B cell (primary cell): ENCODE measurements around the gene SH3BP2. TPM values are rescaled to one million over a fixed set of nuclear protein-coding genes. Genes with fewer than 3 reads are reported as not detected.

Experiments used
- ATAC-seq: fragments of 200-7000 bp; cut with Tn5 transposase; one replicate; pipeline ENCODE4 v1.10.0; 2021; ENCODE audit warnings: low read depth, mild to moderate bottlenecking, moderate number of reproducible peaks, moderate library complexity
- CTCF ChIA-PET: fragments of 350-600 bp; sonication (Branson Sonifier 250); formaldehyde crosslinking; loops from one replicate; lab custom pipeline; 2021; ENCODE audit warnings: antibody characterized with exemption, inconsistent platforms; lab: Charles Lee
- POLR2A ChIA-PET: fragments of 350-600 bp; sonication (Branson Sonifier 250); formaldehyde crosslinking; loops from one replicate; lab custom pipeline; 2021; ENCODE audit warnings: antibody characterized with exemption; lab: Charles Lee
- DNase-seq: peaks from one replicate; pipeline ENCODE4 v3.0.0; 2013
- H2AFZ ChIP-seq: 2 replicates; pipeline ENCODE4 v1.6.1; 2012; ENCODE audit warnings: mild to moderate bottlenecking, low read depth, low read length; ENCODE audit not compliant: insufficient read depth, poor library complexity, severe bottlenecking
- H3K27ac ChIP-seq, 2 donors: 1 replicate in 1 of 2; 2 replicates in 1 of 2; pipeline ENCODE4 v1.5.1; 2012 to 2013; ENCODE audit warnings: low read length in 2 of 2, mild to moderate bottlenecking in 2 of 2, moderate library complexity in 1 of 2
- H3K27me3 ChIP-seq, 4 experiments: fragments of 200-600 bp in 1 of 4; sonication (generic) in 1 of 4; replicated peaks in 1 of 4; 1 replicate in 2 of 4; 2 replicates in 2 of 4; pipeline versions ENCODE4 v1.6.1 to v1.7.0; 2013 to 2016; ENCODE audit warnings: low read length in 3 of 4, mild to moderate bottlenecking in 2 of 4, mixed read lengths in 1 of 4, moderate library complexity in 1 of 4; ENCODE audit not compliant: insufficient read depth in 4 of 4, control insufficient read depth in 3 of 4; ENCODE audit errors: control extremely low read depth in 1 of 4
- H3K36me3 ChIP-seq, 2 experiments: replicated peaks in 1 of 2; 1 replicate in 1 of 2; 2 replicates in 1 of 2; pipeline versions ENCODE4 v1.6.1 to v1.7.1; 2013; ENCODE audit warnings: low read length in 1 of 2; ENCODE audit not compliant: insufficient read depth in 2 of 2, control insufficient read depth in 1 of 2; ENCODE audit errors: control extremely low read depth in 1 of 2, extremely low read depth in 1 of 2
- H3K4me1 ChIP-seq, 2 donors: fragments of 200-600 bp in 1 of 2; sonication (generic) in 1 of 2; 1 replicate in 1 of 2; 2 replicates in 1 of 2; pipeline versions ENCODE4 v1.5.1 to v1.6.1; 2013 to 2017; ENCODE audit warnings: low read length in 2 of 2; ENCODE audit not compliant: control insufficient read depth in 2 of 2, insufficient read depth in 2 of 2
- H3K4me2 ChIP-seq: replicated peaks from 2 replicates; pipeline ENCODE3; 2012; ENCODE audit warnings: mild to moderate bottlenecking, low read depth, low read length; ENCODE audit not compliant: poor library complexity, severe bottlenecking
- H3K4me3 ChIP-seq, 5 experiments: fragments of 200-600 bp in 1 of 5; sonication (generic) in 1 of 5; 1 replicate in 3 of 5; 2 replicates in 2 of 5; pipeline versions ENCODE4 v1.5.1 to v1.7.0; 2011 to 2016; ENCODE audit warnings: low read length in 4 of 5, mild to moderate bottlenecking in 4 of 5, low read depth in 2 of 5, control low read depth in 1 of 5, moderate library complexity in 1 of 5; ENCODE audit not compliant: insufficient read depth in 1 of 5; ENCODE audit errors: control extremely low read depth in 1 of 5, extremely low read depth in 1 of 5
- H3K79me2 ChIP-seq: fragments of 200-600 bp; sonication (generic); one replicate; pipeline ENCODE4 v1.6.0; 2016; ENCODE audit warnings: low read length; ENCODE audit not compliant: control insufficient read depth, insufficient read depth
- H3K9ac ChIP-seq: fragments of 200-600 bp; sonication (generic); 2 replicates; pipeline ENCODE4 v1.6.1; 2017; ENCODE audit warnings: mild to moderate bottlenecking, low read length, moderate library complexity
- H3K9me3 ChIP-seq, 3 donors: one replicate each; pipeline versions ENCODE4 v1.6.1 to v1.7.1; 2013; ENCODE audit warnings: low read length in 2 of 3; ENCODE audit not compliant: control insufficient read depth in 2 of 3, insufficient read depth in 1 of 3; ENCODE audit errors: control extremely low read depth in 1 of 3
- H4K20me1 ChIP-seq: 2 replicates; pipeline ENCODE4 v1.6.0; 2012; ENCODE audit warnings: mild to moderate bottlenecking, low read length; ENCODE audit not compliant: insufficient read depth, control insufficient read depth, poor library complexity, severe bottlenecking
- H3K27ac Mint-ChIP-seq: one replicate; pipeline ENCODE4 v1.8.0; 2021; ENCODE audit warnings: mixed read lengths
- H3K27me3 Mint-ChIP-seq: one replicate; pipeline ENCODE4 v1.8.0; 2021; ENCODE audit warnings: mixed read lengths
- H3K4me1 Mint-ChIP-seq: one replicate; pipeline ENCODE4 v1.8.0; 2021; ENCODE audit warnings: mixed read lengths
- H3K4me3 Mint-ChIP-seq: one replicate; pipeline ENCODE4 v1.8.0; 2021; ENCODE audit warnings: mixed read lengths
- H3K9me3 Mint-ChIP-seq: one replicate; pipeline ENCODE4 v1.8.0; 2022; ENCODE audit warnings: mixed read lengths; ENCODE audit not compliant: insufficient read depth
- CTCF ChIP-seq: fragments of 200-600 bp; IDR thresholded peaks from one replicate; pipeline ENCODE4 v1.8.0; 2022; ENCODE audit warnings: antibody characterized with exemption, mild to moderate bottlenecking
- EZH2 ChIP-seq: IDR thresholded peaks from 2 replicates; pipeline ENCODE4 v1.6.1; 2012; ENCODE audit warnings: borderline replicate concordance, low read depth, mild to moderate bottlenecking, moderate library complexity, low read length; ENCODE audit not compliant: insufficient read depth, poor library complexity, severe bottlenecking
- WGBS: methylation state at CpG from one replicate; pipeline ENCODE4 v1.1.5; 2013; ENCODE audit warnings: missing lambda C conversion rate; ENCODE audit not compliant: insufficient coverage; 5-methylcytosine and 5-hydroxymethylcytosine counted together
- intact Hi-C: fragments of 100-400 bp; cut with micrococcal nuclease; formaldehyde crosslinking; loops from one replicate; pipeline ENCODE4 v1.10.0; 2022
- polyA plus RNA-seq: library from polyadenylated mRNA; depleted of rRNA; stranded (reverse); fragments of >200 nt; gene quantifications from 2 replicates; pipeline ENCODE4 v1.2.3, GENCODE V29; 2012
- total RNA-seq, 2 donors: library from RNA; stranded (reverse); fragments of 120-200 nt in 1 of 2; gene quantifications; 1 replicate in 1 of 2; 2 replicates in 1 of 2; pipeline versions ENCODE4 v1.2.3 to v1.2.4, GENCODE V29; 2013 to 2022

Gene SH3BP2
- total and polyA plus RNA-seq, 2 donors (not counting 1 experiment from before 2014, with no cell fraction given): 30.8 to 219 TPM

- no peaks in the 10 kb centered on the region for H3K27me3 Mint-ChIP-seq
- WGBS: 100% methylated on average over 2 of the region's 7 CpGs
- H3K4me1 Mint-ChIP-seq: peaks cover 72% of the 10 kb centered on the region
- POLR2A ChIA-PET: interaction anchor here (0.9 to 1.2 kb wide), 5 partner anchors 9 to 17 kb away, joined by 3 to 9 read pairs (median 3); no protein-coding TSS in a partner anchor
- no peaks in the 10 kb centered on the region for H3K27me3 ChIP-seq
- no peaks in the 10 kb centered on the region for H3K36me3 ChIP-seq
- ATAC-seq: no peak
- no peak overlapping the region for H2AFZ ChIP-seq
- TF ChIP-seq CTCF (no peak), EZH2 (no peak)
- CTCF ChIA-PET: interaction anchor here (1.0 to 3.0 kb wide), 5 partner anchors 8 to 63 kb away, joined by 3 to 9 read pairs (median 3); no protein-coding TSS in a partner anchor
- H3K27ac Mint-ChIP-seq: peak overlapping the region; percentile 94
- H3K4me1 ChIP-seq: peaks cover 69 to 75% of the 10 kb centered on the region in 2 donors
- intact Hi-C loops: no loop called here
- H3K79me2 ChIP-seq: no peaks in the 10 kb centered on the region
- peak; percentile 12 for DNase-seq
- peaks cover 0 to 9% (median 2%) of the 10 kb centered on the region in 3 donors for H3K9me3 ChIP-seq
- H3K4me3 ChIP-seq: no peak overlapping the region
- peak overlapping the region; percentile 68 for H3K4me2 ChIP-seq
- H3K9me3 Mint-ChIP-seq: no peaks in the 10 kb centered on the region
- peak overlapping the region; percentile 45 for H3K9ac ChIP-seq
- peak overlapping the region; percentile 56 for H3K4me3 Mint-ChIP-seq
- H4K20me1 ChIP-seq: no peaks in the 10 kb centered on the region
- peak overlapping the region; percentile 99 for H3K27ac ChIP-seq
Measured at GRCh38 chr4:2788101-2788500, 4.8 kb upstream of the SH3BP2 start.

- Mint-ChIP-seq H3K27ac (peak overlapping the region; percentile 64), H3K9me3 (no peaks in the 10 kb centered on the region), H3K27me3 (no peaks in the 10 kb centered on the region), H3K4me3 (peak overlapping the region; percentile 56), H3K4me1 (peaks cover 73% of the 10 kb centered on the region)
- WGBS: 86% methylated on average over 1 of the region's 4 CpGs
- Histone ChIP-seq H3K27me3 (no peaks in the 10 kb centered on the region), H3K36me3 (no peaks in the 10 kb centered on the region), H3K9ac (no peak overlapping the region), H2AFZ (no peak overlapping the region), H3K4me3 (no peak overlapping the region), H3K79me2 (peaks cover 3% of the 10 kb centered on the region), H3K4me1 (peaks cover 70 to 77% of the 10 kb centered on the region in 2 donors), H3K9me3 (peaks cover 0 to 9% (median 2%) of the 10 kb centered on the region in 3 donors), H3K27ac (peak overlapping the region; percentile 99), H4K20me1 (peaks cover 5% of the 10 kb centered on the region), H3K4me2 (peak overlapping the region; percentile 68)
- intact Hi-C loops: no loop called here
- POLR2A ChIA-PET: no interaction called here
- CTCF ChIA-PET: interaction anchor here (1.2 kb wide), 1 partner anchor 22 kb away, joined by 3 read pairs; no protein-coding TSS in a partner anchor
- TF ChIP-seq CTCF (no peak), EZH2 (no peak)
- peak; percentile 17 for DNase-seq
- ATAC-seq: no peak
Measured at GRCh38 chr4:2788532-2789103, 4.3 kb upstream of the SH3BP2 start.
